ENCODE measurements around the gene RUNX3. TPM values are rescaled to one million over a fixed set of nuclear protein-coding genes. Genes with fewer than 3 reads are reported as not detected.

RUNX3 gene
- total and polyA plus RNA-seq, 2 donors (not counting 1 experiment from before 2014, with no cell fraction given): 86.0 to 127 TPM

GRCh38 chr1:24918995-24919605, 11.0 kb downstream of the RUNX3 start:
- H2AFZ ChIP-seq (ENCODE audit: insufficient read depth, low read depth, low read length, poor library complexity, severe bottlenecking): no peak overlapping the region
- DNase-seq: no peak
- no peaks in the 10 kb centered on the region for H3K27me3 ChIP-seq (replicated peaks in 1 of 4; ENCODE audit: control extremely low read depth in 1 of 4, control insufficient read depth in 3 of 4, insufficient read depth in 4 of 4, low read length in 3 of 4)
- no peaks in the 10 kb centered on the region for H3K9me3 ChIP-seq (ENCODE audit: control extremely low read depth in 1 of 3, control insufficient read depth in 2 of 3, insufficient read depth in 1 of 3, low read length in 2 of 3)
- POLR2A ChIA-PET: interaction anchor here (0.5 kb wide), 1 partner anchor 1361 kb away, joined by 4 read pairs; no protein-coding TSS in a partner anchor
- peaks cover 100% of the 10 kb centered on the region for H4K20me1 ChIP-seq (ENCODE audit: control insufficient read depth, insufficient read depth, low read length, poor library complexity, severe bottlenecking)
- no peaks in the 10 kb centered on the region for H3K9me3 Mint-ChIP-seq (ENCODE audit: insufficient read depth)
- H3K4me3 Mint-ChIP-seq: no peak overlapping the region
- TF ChIP-seq EZH2 (IDR thresholded peaks at IDR 0.05; ENCODE audit: borderline replicate concordance, insufficient read depth, low read depth, low read length, poor library complexity, severe bottlenecking): no peak
- TF ChIP-seq, protein P1, sequence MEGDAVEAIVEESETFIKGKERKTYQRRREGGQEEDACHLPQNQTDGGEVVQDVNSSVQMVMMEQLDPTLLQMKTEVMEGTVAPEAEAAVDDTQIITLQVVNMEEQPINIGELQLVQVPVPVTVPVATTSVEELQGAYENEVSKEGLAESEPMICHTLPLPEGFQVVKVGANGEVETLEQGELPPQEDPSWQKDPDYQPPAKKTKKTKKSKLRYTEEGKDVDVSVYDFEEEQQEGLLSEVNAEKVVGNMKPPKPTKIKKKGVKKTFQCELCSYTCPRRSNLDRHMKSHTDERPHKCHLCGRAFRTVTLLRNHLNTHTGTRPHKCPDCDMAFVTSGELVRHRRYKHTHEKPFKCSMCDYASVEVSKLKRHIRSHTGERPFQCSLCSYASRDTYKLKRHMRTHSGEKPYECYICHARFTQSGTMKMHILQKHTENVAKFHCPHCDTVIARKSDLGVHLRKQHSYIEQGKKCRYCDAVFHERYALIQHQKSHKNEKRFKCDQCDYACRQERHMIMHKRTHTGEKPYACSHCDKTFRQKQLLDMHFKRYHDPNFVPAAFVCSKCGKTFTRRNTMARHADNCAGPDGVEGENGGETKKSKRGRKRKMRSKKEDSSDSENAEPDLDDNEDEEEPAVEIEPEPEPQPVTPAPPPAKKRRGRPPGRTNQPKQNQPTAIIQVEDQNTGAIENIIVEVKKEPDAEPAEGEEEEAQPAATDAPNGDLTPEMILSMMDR (IDR thresholded peaks at IDR 0.05): no peak
- no peak overlapping the region for H3K27ac ChIP-seq (ENCODE audit: low read length in 2 of 2)
- no peak overlapping the region for H3K4me2 ChIP-seq (replicated peaks; ENCODE audit: low read depth, low read length, poor library complexity, severe bottlenecking)
- peaks cover 31 to 54% of the 10 kb centered on the region in 2 donors for H3K4me1 ChIP-seq (ENCODE audit: control insufficient read depth in 2 of 2, insufficient read depth in 2 of 2, low read length in 2 of 2)
- H3K4me1 Mint-ChIP-seq: peaks cover 69% of the 10 kb centered on the region
- no peak overlapping the region for H3K9ac ChIP-seq (ENCODE audit: low read length)
- intact Hi-C loops (cut with micrococcal nuclease): no loop called here
- CTCF ChIA-PET: interaction anchor here (0.6 to 1.5 kb wide), 5 partner anchors 11 to 287 kb away, joined by 3 to 6 read pairs (median 3); partner anchors contain the start of gene RUNX3
- ATAC-seq (ENCODE audit: low read depth): no peak
- H3K79me2 ChIP-seq (ENCODE audit: control insufficient read depth, insufficient read depth, low read length): peaks cover 99% of the 10 kb centered on the region
- no peak overlapping the region for H3K4me3 ChIP-seq (ENCODE audit: control extremely low read depth in 1 of 5, extremely low read depth in 1 of 5, insufficient read depth in 1 of 5, low read depth in 2 of 5, low read length in 4 of 5)
- WGBS (ENCODE audit: insufficient coverage): 98% methylated on average over 14 of the region's 17 CpGs
- H3K27ac Mint-ChIP-seq: no peak overlapping the region
- peaks cover 5 to 81% of the 10 kb centered on the region in 2 experiments for H3K36me3 ChIP-seq (replicated peaks in 1 of 2; ENCODE audit: control extremely low read depth in 1 of 2, control insufficient read depth in 1 of 2, extremely low read depth in 1 of 2, insufficient read depth in 2 of 2, low read length in 1 of 2)
- no peaks in the 10 kb centered on the region for H3K27me3 Mint-ChIP-seq

DNA sequence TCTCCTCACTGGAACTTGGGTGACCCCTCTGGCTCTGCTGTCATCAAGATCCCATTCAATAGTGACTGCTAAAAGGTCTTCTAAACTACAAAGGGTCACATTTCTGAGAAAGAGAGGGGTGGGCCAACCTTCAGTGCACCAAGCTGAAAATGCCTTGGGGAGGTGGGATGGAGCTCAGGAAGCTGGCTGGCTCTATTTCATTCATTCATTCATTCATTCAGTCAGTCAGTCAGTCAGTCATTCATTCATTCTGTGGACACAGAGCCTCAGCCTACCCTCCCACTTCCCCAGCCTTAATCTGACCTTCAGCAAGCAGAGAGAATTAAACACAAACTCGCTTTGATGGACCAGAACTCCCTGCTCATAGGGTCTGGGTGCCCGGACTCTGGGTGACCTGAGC, 11.7 kb downstream of the RUNX3 start:
- no peak overlapping the region for H3K9ac ChIP-seq (ENCODE audit: low read length)
- ChIA-PET CTCF (interaction anchor here (1.4 kb wide), 1 partner anchor 68 kb away, joined by 3 read pairs; no protein-coding TSS in a partner anchor), POLR2A (no interaction called here)
- H3K36me3 ChIP-seq (replicated peaks in 1 of 2; ENCODE audit: control extremely low read depth in 1 of 2, control insufficient read depth in 1 of 2, extremely low read depth in 1 of 2, insufficient read depth in 2 of 2, low read length in 1 of 2): peaks cover 4 to 87% of the 10 kb centered on the region in 2 experiments
- no peaks in the 10 kb centered on the region for H3K27me3 Mint-ChIP-seq
- H3K4me3 ChIP-seq (ENCODE audit: control extremely low read depth in 1 of 5, extremely low read depth in 1 of 5, insufficient read depth in 1 of 5, low read depth in 2 of 5, low read length in 4 of 5): no peak overlapping the region
- H3K79me2 ChIP-seq (ENCODE audit: control insufficient read depth, insufficient read depth, low read length): peaks cover 99% of the 10 kb centered on the region
- H3K4me2 ChIP-seq (replicated peaks; ENCODE audit: low read depth, low read length, poor library complexity, severe bottlenecking): no peak overlapping the region
- H3K4me1 Mint-ChIP-seq: peaks cover 62% of the 10 kb centered on the region
- H3K9me3 Mint-ChIP-seq (ENCODE audit: insufficient read depth): no peaks in the 10 kb centered on the region
- H3K27ac ChIP-seq (ENCODE audit: low read length in 2 of 2): no peak overlapping the region
- WGBS (ENCODE audit: insufficient coverage): 100% methylated on average over 2 of the region's 2 CpGs
- H3K9me3 ChIP-seq (ENCODE audit: control extremely low read depth in 1 of 3, control insufficient read depth in 2 of 3, insufficient read depth in 1 of 3, low read length in 2 of 3): no peaks in the 10 kb centered on the region
- ATAC-seq (ENCODE audit: low read depth) (no peak), DNase-seq (no peak)
- H2AFZ ChIP-seq (ENCODE audit: insufficient read depth, low read depth, low read length, poor library complexity, severe bottlenecking): no peak overlapping the region
- TF ChIP-seq EZH2 (IDR thresholded peaks at IDR 0.05; ENCODE audit: borderline replicate concordance, insufficient read depth, low read depth, low read length, poor library complexity, severe bottlenecking): no peak
- TF ChIP-seq, protein P1 (IDR thresholded peaks at IDR 0.05): no peak
- peak overlapping the region; percentile 41 for H3K27ac Mint-ChIP-seq
- H3K4me1 ChIP-seq (ENCODE audit: control insufficient read depth in 2 of 2, insufficient read depth in 2 of 2, low read length in 2 of 2): peaks cover 24 to 47% of the 10 kb centered on the region in 2 donors
- no peaks in the 10 kb centered on the region for H3K27me3 ChIP-seq (replicated peaks in 1 of 4; ENCODE audit: control extremely low read depth in 1 of 4, control insufficient read depth in 3 of 4, insufficient read depth in 4 of 4, low read length in 3 of 4)
- intact Hi-C loops (cut with micrococcal nuclease): no loop called here
- H3K4me3 Mint-ChIP-seq: no peak overlapping the region
- H4K20me1 ChIP-seq (ENCODE audit: control insufficient read depth, insufficient read depth, low read length, poor library complexity, severe bottlenecking): peaks cover 100% of the 10 kb centered on the region
